Naive thymus-derived CD4-positive, alpha-beta T cell (primary cell): ENCODE results near the gene ARHGEF7. TPM values are rescaled to one million over a fixed set of nuclear protein-coding genes. Genes with fewer than 3 reads are reported as not detected.

Experiments used
- ATAC-seq: fragments of 150-1000 bp; cut with Tn5 transposase; 2 replicates; pipeline ENCODE4 v1.10.0; 2021; ENCODE audit warnings: mild to moderate bottlenecking, moderate library complexity
- CTCF ChIA-PET: fragments of 350-600 bp; sonication (Branson Sonifier 250); formaldehyde crosslinking; loops from one replicate; lab custom pipeline; 2021; ENCODE audit warnings: antibody characterized with exemption; lab: Charles Lee
- POLR2A ChIA-PET: fragments of 350-600 bp; sonication (Branson Sonifier 250); formaldehyde crosslinking; loops from one replicate; lab custom pipeline; 2021; ENCODE audit warnings: antibody characterized with exemption, inconsistent platforms; lab: Charles Lee
- DNase-seq, 9 donors: peaks; one replicate each; pipeline versions ENCODE4 v3.0.0 to v3.0.0-alpha.2; 2020 to 2022; ENCODE audit warnings: mixed read lengths in 1 of 9
- H3K27ac ChIP-seq: one replicate; pipeline ENCODE4 v1.7.0; 2013; ENCODE audit warnings: mild to moderate bottlenecking, low read depth, low read length, moderate library complexity
- H3K27me3 ChIP-seq, 2 donors: one replicate each; pipeline ENCODE4 v1.7.0; 2013; ENCODE audit warnings: low read length in 2 of 2, mild to moderate bottlenecking in 2 of 2, moderate library complexity in 2 of 2; ENCODE audit not compliant: control insufficient read depth in 2 of 2, insufficient read depth in 2 of 2
- H3K36me3 ChIP-seq, 3 experiments: 1 replicate in 2 of 3; 2 replicates in 1 of 3; pipeline ENCODE4 v1.7.0; 2013; ENCODE audit warnings: low read length in 3 of 3, mild to moderate bottlenecking in 3 of 3, moderate library complexity in 1 of 3; ENCODE audit not compliant: insufficient read depth in 3 of 3, control insufficient read depth in 2 of 3
- H3K4me1 ChIP-seq, 2 donors: one replicate each; pipeline ENCODE4 v1.7.0; 2013; ENCODE audit warnings: low read length in 2 of 2, mild to moderate bottlenecking in 2 of 2, moderate library complexity in 1 of 2; ENCODE audit not compliant: control insufficient read depth in 2 of 2, insufficient read depth in 2 of 2
- H3K4me3 ChIP-seq: 2 replicates; pipeline ENCODE4 v1.7.0; 2013; ENCODE audit warnings: mild to moderate bottlenecking, low read length
- H3K9me3 ChIP-seq, 3 experiments: 1 replicate in 2 of 3; 2 replicates in 1 of 3; pipeline ENCODE4 v1.7.0; 2013; ENCODE audit warnings: low read length in 3 of 3; ENCODE audit not compliant: control insufficient read depth in 2 of 3
- H3K27ac Mint-ChIP-seq, 9 donors: one replicate each; pipeline ENCODE4 v1.8.0; 2020 to 2022; ENCODE audit warnings: mixed read lengths in 9 of 9, mild to moderate bottlenecking in 8 of 9, moderate library complexity in 5 of 9, inconsistent platforms in 2 of 9
- H3K27me3 Mint-ChIP-seq, 5 donors: one replicate each; pipeline ENCODE4 v1.8.0; 2021 to 2022; ENCODE audit warnings: mixed read lengths in 5 of 5, mild to moderate bottlenecking in 1 of 5
- H3K36me3 Mint-ChIP-seq, 5 donors: one replicate each; pipeline ENCODE4 v1.8.0; 2020 to 2022; ENCODE audit warnings: mixed read lengths in 5 of 5, mild to moderate bottlenecking in 3 of 5, inconsistent platforms in 1 of 5
- H3K4me1 Mint-ChIP-seq, 7 donors: one replicate each; pipeline ENCODE4 v1.8.0; 2020 to 2022; ENCODE audit warnings: mixed read lengths in 7 of 7, mild to moderate bottlenecking in 3 of 7, inconsistent platforms in 1 of 7
- H3K4me3 Mint-ChIP-seq, 10 donors: one replicate each; pipeline ENCODE4 v1.8.0; 2020 to 2022; ENCODE audit warnings: mild to moderate bottlenecking in 10 of 10, mixed read lengths in 10 of 10, moderate library complexity in 6 of 10, inconsistent platforms in 2 of 10
- H3K9me3 Mint-ChIP-seq, 11 donors: one replicate each; pipeline ENCODE4 v1.8.0; 2020 to 2022; ENCODE audit warnings: mixed read lengths in 11 of 11, mild to moderate bottlenecking in 4 of 11, inconsistent platforms in 1 of 11, moderate library complexity in 1 of 11
- intact Hi-C, 2 donors: fragments of 100-400 bp; cut with micrococcal nuclease; formaldehyde crosslinking; loops; one replicate each; pipeline ENCODE4 v1.15.1; 2023
- polyA plus RNA-seq, 2 donors: library from polyadenylated mRNA; unstranded; fragments of 300-500 nt; fragmentation: Illumina TruSeq; gene quantifications; one replicate each; pipeline ENCODE4 v1.2.3, GENCODE V29; 2021
- total RNA-seq, 6 experiments: library from RNA in 5 of 6; stranded (reverse) in 5 of 6; gene quantifications; 1 replicate in 5 of 6; 2 replicates in 1 of 6; pipeline ENCODE4 v1.2.3 and lab custom pipeline; 2021 to 2026

The ARHGEF7 gene
- total and polyA plus RNA-seq, 7 experiments from 2014 or later, result 10.0 to 84.0 (median 76.7) TPM

DNA sequence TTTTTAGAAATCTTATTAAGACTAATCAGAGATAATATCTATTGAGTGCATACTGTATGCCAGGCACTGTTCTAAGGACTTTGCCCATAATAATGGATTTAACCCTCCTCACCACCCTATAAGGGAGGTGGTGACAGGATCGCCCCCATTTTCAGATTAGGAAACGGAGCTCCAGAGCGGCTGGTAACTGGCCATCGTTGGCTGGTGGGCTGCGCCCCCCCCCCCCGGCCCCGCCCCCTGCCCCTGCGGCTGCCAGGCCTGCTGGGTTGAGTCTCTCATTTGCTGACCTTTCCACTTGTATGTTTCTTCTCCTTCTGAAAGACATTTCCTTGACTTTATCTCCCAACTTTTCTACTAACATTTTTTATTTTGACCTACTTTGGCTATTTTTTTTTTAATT lies 8.5 kb downstream of the ARHGEF7 start:
- CTCF ChIA-PET, result no interaction called here
- Histone ChIP-seq H3K4me3 (no peak overlapping the region), H3K9me3 (no peaks in the 10 kb centered on the region), H3K27ac (no peak overlapping the region), H3K27me3 (no peaks in the 10 kb centered on the region), H3K36me3 (no peaks in the 10 kb centered on the region), H3K4me1 (no peaks in the 10 kb centered on the region)
- Mint-ChIP-seq H3K27me3 (peaks cover 16 to 44% (median 23%) of the 10 kb centered on the region in 5 donors), H3K4me1 (no peaks in the 10 kb centered on the region), H3K27ac (no peak overlapping the region), H3K9me3 (peaks cover 0 to 3% (median 0%) of the 10 kb centered on the region in 11 donors), H3K4me3 (no peak overlapping the region), H3K36me3 (no peaks in the 10 kb centered on the region)
- DNase-seq (no peak), ATAC-seq (no peak)
- POLR2A ChIA-PET, result no interaction called here
- intact Hi-C loops, result no loop called here

- no peak for DNase-seq
- H3K27me3 Mint-ChIP-seq, result peaks cover 13 to 37% (median 21%) of the 10 kb centered on the region in 5 donors
- CTCF ChIA-PET, result interaction anchor here (1.0 kb wide), 1 partner anchor 99 kb away, joined by 5 read pairs; no protein-coding TSS in a partner anchor
Observed at GRCh38 chr13:111126509-111126908, 11.4 kb downstream of the ARHGEF7 start.

GRCh38 chr13:111129465-111130115 lies 14.5 kb downstream of the ARHGEF7 start:
- ChIA-PET CTCF (no interaction called here), POLR2A (no interaction called here)
- Histone ChIP-seq H3K9me3 (no peaks in the 10 kb centered on the region), H3K4me1 (no peaks in the 10 kb centered on the region), H3K36me3 (no peaks in the 10 kb centered on the region), H3K27ac (no peak overlapping the region), H3K27me3 (no peaks in the 10 kb centered on the region), H3K4me3 (no peak overlapping the region)
- H3K27me3 Mint-ChIP-seq, result peaks cover 5 to 45% (median 15%) of the 10 kb centered on the region in 5 donors
- H3K36me3 Mint-ChIP-seq, result no peaks in the 10 kb centered on the region
- no peaks in the 10 kb centered on the region for H3K4me1 Mint-ChIP-seq
- DNase-seq, result no peak
- no peaks in the 10 kb centered on the region for H3K9me3 Mint-ChIP-seq
- H3K27ac Mint-ChIP-seq, result no peak overlapping the region
- no peak overlapping the region for H3K4me3 Mint-ChIP-seq
- ATAC-seq, result no peak
- intact Hi-C loops, result no loop called here

More at GRCh38 chr13:111126509-111126908, 11.4 kb downstream of the ARHGEF7 start:
- POLR2A ChIA-PET, result no interaction called here
- intact Hi-C loops, result no loop called here
- Mint-ChIP-seq H3K27ac (no peak overlapping the region), H3K4me3 (no peak overlapping the region), H3K36me3 (no peaks in the 10 kb centered on the region), H3K9me3 (no peaks in the 10 kb centered on the region), H3K4me1 (no peaks in the 10 kb centered on the region)
- Histone ChIP-seq H3K4me3 (no peak overlapping the region), H3K27me3 (no peaks in the 10 kb centered on the region), H3K9me3 (no peaks in the 10 kb centered on the region), H3K36me3 (no peaks in the 10 kb centered on the region), H3K27ac (no peak overlapping the region), H3K4me1 (no peaks in the 10 kb centered on the region)
- no peak for ATAC-seq

DNA sequence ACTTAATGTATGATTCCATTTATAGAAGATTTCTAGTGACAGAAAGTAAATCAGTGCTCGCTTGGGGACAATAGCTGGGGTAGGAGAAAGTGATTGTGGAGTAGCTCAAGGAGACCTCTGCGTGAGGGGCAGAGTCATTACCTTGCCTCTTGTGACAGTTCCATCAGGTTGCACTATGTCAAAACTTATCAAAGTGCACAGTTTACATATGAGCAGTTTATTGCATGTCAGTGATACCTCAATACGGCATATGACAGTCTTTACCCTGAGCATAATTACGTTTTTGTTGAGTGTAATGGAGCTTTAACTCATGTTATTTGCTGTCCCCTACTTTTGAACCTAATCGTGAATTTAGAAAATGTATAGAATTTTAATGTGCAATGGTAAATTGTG lies 15.0 kb downstream of the ARHGEF7 start:
- intact Hi-C loops, result no loop called here
- no peaks in the 10 kb centered on the region for H3K36me3 ChIP-seq
- CTCF ChIA-PET, result no interaction called here
- DNase-seq, result no peak
- Mint-ChIP-seq H3K36me3 (no peaks in the 10 kb centered on the region), H3K4me1 (no peaks in the 10 kb centered on the region), H3K9me3 (no peaks in the 10 kb centered on the region), H3K27me3 (peaks cover 0 to 45% (median 15%) of the 10 kb centered on the region in 5 donors), H3K4me3 (no peak overlapping the region), H3K27ac (no peak overlapping the region)
- H3K27me3 ChIP-seq, result no peaks in the 10 kb centered on the region
- H3K4me1 ChIP-seq, result no peaks in the 10 kb centered on the region
- H3K4me3 ChIP-seq, result no peak overlapping the region
- no peak overlapping the region for H3K27ac ChIP-seq
- H3K9me3 ChIP-seq, result no peaks in the 10 kb centered on the region
- ATAC-seq, result no peak
- POLR2A ChIA-PET, result no interaction called here

DNA sequence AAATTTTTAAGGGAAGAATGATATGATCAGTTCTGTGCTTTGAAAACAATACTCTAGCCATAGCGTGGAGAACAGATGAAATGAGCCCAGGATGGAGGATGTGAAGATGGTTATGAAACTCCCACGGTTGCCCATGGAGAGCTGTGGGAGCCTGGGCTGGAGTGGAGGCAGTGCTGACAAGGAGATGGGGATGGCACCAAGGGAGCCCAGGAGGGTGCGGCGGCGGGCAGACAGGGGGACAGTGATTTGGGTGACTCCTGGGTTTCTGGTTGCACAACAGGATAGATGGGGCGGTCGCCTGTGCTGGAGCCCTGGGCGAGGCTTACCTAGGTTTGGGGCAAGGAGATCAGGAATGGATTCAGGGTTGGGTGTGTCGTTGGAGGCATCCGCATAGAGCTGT lies 15.9 kb downstream of the ARHGEF7 start:
- Histone ChIP-seq H3K9me3 (no peaks in the 10 kb centered on the region), H3K27me3 (no peaks in the 10 kb centered on the region), H3K27ac (no peak overlapping the region), H3K4me1 (no peaks in the 10 kb centered on the region), H3K36me3 (no peaks in the 10 kb centered on the region), H3K4me3 (no peak overlapping the region)
- ATAC-seq (no peak), DNase-seq (no peak)
- POLR2A ChIA-PET, result no interaction called here
- no peaks in the 10 kb centered on the region for H3K4me1 Mint-ChIP-seq
- CTCF ChIA-PET, result no interaction called here
- intact Hi-C loops, result no loop called here
- H3K9me3 Mint-ChIP-seq, result peaks cover 0 to 1% (median 0%) of the 10 kb centered on the region in 11 donors
- no peaks in the 10 kb centered on the region for H3K36me3 Mint-ChIP-seq
- peaks cover 0 to 44% (median 10%) of the 10 kb centered on the region in 5 donors for H3K27me3 Mint-ChIP-seq
- no peak overlapping the region for H3K4me3 Mint-ChIP-seq
- no peak overlapping the region for H3K27ac Mint-ChIP-seq

DNA sequence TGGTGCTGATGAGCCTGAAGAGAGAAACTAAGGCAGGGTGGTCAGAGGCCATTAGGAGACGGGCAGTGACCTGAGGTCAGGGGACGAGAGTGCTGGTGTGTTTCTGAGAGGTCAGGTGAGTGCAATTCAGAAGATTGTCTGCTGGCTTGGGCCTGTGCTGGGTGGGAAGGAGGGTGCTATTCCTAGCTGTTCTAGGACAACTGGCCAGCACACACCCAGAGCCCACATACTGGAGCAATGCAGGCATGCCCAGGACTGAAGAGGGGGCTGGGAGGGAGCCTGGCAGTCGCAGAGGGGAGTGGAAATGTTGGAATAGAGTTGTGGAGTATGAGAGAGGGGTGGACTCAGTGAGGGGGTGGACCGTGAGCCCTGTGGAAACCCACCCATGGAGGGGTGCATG lies 16.5 kb downstream of the ARHGEF7 start:
- Histone ChIP-seq H3K27me3 (no peaks in the 10 kb centered on the region), H3K36me3 (no peaks in the 10 kb centered on the region), H3K9me3 (no peaks in the 10 kb centered on the region), H3K27ac (no peak overlapping the region), H3K4me1 (no peaks in the 10 kb centered on the region), H3K4me3 (no peak overlapping the region)
- H3K27ac Mint-ChIP-seq, result no peak overlapping the region
- H3K36me3 Mint-ChIP-seq, result no peaks in the 10 kb centered on the region
- H3K9me3 Mint-ChIP-seq, result peaks cover 0 to 1% (median 0%) of the 10 kb centered on the region in 11 donors
- H3K4me3 Mint-ChIP-seq, result no peak overlapping the region
- peaks cover 3 to 46% (median 12%) of the 10 kb centered on the region in 5 donors for H3K27me3 Mint-ChIP-seq
- DNase-seq (no peak), ATAC-seq (no peak)
- no peaks in the 10 kb centered on the region for H3K4me1 Mint-ChIP-seq
- ChIA-PET CTCF (no interaction called here), POLR2A (no interaction called here)
- intact Hi-C loops, result loop anchor here in 1 of 2 donors (1.0 kb wide), 1 partner anchor 15 kb away; no protein-coding TSS in a partner anchor

DNA sequence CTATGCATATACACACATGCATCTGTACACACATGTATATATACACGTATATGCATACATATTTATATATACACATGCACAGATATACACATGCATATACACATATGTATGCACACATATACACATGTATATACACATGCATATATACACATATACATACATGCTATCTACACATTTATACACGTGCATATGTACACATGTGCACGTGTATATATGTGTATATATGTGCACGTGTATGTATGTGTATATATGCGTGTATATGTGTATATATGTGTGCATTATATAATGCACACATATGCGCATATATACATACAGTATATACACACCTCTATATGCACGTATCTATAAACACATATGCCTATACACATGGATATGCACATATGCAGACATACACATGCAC lies 17.8 kb downstream of the ARHGEF7 start:
- Histone ChIP-seq H3K27me3 (no peaks in the 10 kb centered on the region), H3K9me3 (no peaks in the 10 kb centered on the region), H3K4me3 (no peak overlapping the region), H3K36me3 (no peaks in the 10 kb centered on the region), H3K27ac (no peak overlapping the region), H3K4me1 (no peaks in the 10 kb centered on the region)
- Mint-ChIP-seq H3K4me3 (no peak overlapping the region), H3K9me3 (peaks cover 0 to 1% (median 0%) of the 10 kb centered on the region in 11 donors), H3K36me3 (no peaks in the 10 kb centered on the region), H3K27ac (no peak overlapping the region), H3K27me3 (peaks cover 7 to 47% (median 14%) of the 10 kb centered on the region in 5 donors), H3K4me1 (no peaks in the 10 kb centered on the region)
- intact Hi-C loops, result loop anchor here in 1 of 2 donors (1.0 kb wide), 1 partner anchor 17 kb away; no protein-coding TSS in a partner anchor
- ChIA-PET POLR2A (no interaction called here), CTCF (no interaction called here)
- ATAC-seq, result no peak
- DNase-seq, result no peak
